Breast epithelium (tissue), 3 donors: ENCODE measurements around the gene FAM151A.

Source experiments
- CTCF ChIP-seq, 3 donors: fragments of 450-650 bp; IDR thresholded peaks; one replicate each; pipeline ENCODE4 v1.5.1; 2016 to 2017; ENCODE audit warnings: antibody characterized with exemption in 3 of 3, mild to moderate bottlenecking in 3 of 3, moderate library complexity in 3 of 3
- POLR2A ChIP-seq: fragments of 450-650 bp; IDR thresholded peaks from one replicate; pipeline ENCODE4 v1.6.1; 2016; ENCODE audit warnings: antibody characterized with exemption, mild to moderate bottlenecking, moderate library complexity
- POLR2AphosphoS5 ChIP-seq, 3 donors: sonication (generic); formaldehyde crosslinking; IDR thresholded peaks; one replicate each; pipeline ENCODE4 v1.6.1; 2017; ENCODE audit warnings: antibody characterized with exemption in 3 of 3

GRCh38 chr1:54665852-54666251 is 42.5 kb upstream of the FAM151A start:
- no peak for TF ChIP-seq CTCF (IDR thresholded peaks at IDR 0.05)
- TF ChIP-seq POLR2A = no peak
- TF ChIP-seq POLR2AphosphoS5 (IDR thresholded peaks at IDR 0.05) = no peak
